T-helper 17 cell (primary cell): ENCODE measurements around the gene CMTM5. TPM values are rescaled to one million over a fixed set of nuclear protein-coding genes. Genes with fewer than 3 reads are reported as not detected.
A peak's percentile ranks its signal among the peaks of the same experiment; 100 is the strongest.

Experiments used
- ATAC-seq: fragments of 150-1000 bp; cut with Tn5 transposase; 2 replicates; pipeline ENCODE4 v1.10.0; 2021; ENCODE audit warnings: mild to moderate bottlenecking, moderate library complexity
- DNase-seq, 3 donors: peaks; one replicate each; pipeline versions ENCODE4 v3.0.0 to v3.0.0-alpha.2; 2020 to 2021
- H3K9me3 ChIP-seq: one replicate; pipeline ENCODE4 v1.7.0; 2013; ENCODE audit warnings: low read length, mild to moderate bottlenecking; ENCODE audit not compliant: control insufficient read depth, poor library complexity, severe bottlenecking
- H3K27ac Mint-ChIP-seq: one replicate; pipeline ENCODE4 v1.8.0; 2022; ENCODE audit warnings: mild to moderate bottlenecking, moderate library complexity, mixed read lengths
- H3K27me3 Mint-ChIP-seq: one replicate; pipeline ENCODE4 v1.8.0; 2022; ENCODE audit warnings: mixed read lengths
- H3K36me3 Mint-ChIP-seq: one replicate; pipeline ENCODE4 v1.8.0; 2022; ENCODE audit warnings: low read depth, mixed read lengths
- H3K4me1 Mint-ChIP-seq: one replicate; pipeline ENCODE4 v1.8.0; 2022; ENCODE audit warnings: mild to moderate bottlenecking, mixed read lengths
- H3K4me3 Mint-ChIP-seq: one replicate; pipeline ENCODE4 v1.8.0; 2022; ENCODE audit warnings: mild to moderate bottlenecking, moderate library complexity, mixed read lengths
- total RNA-seq, 4 donors: library from RNA in 2 of 4; stranded (reverse) in 2 of 4; gene quantifications; one replicate each; pipeline ENCODE4 v1.2.3 and lab custom pipeline; 2022 to 2026

CMTM5 gene
- total RNA-seq, 2 donors from 2014 or later, result 2.5 to 29.1 TPM

GRCh38 chr14:23361320-23361719 lies 15.5 kb upstream of the CMTM5 start:
- no peak overlapping the region for H3K27ac Mint-ChIP-seq
- H3K36me3 Mint-ChIP-seq, result peaks cover 3% of the 10 kb centered on the region
- DNase-seq, result no peak
- no peak overlapping the region for H3K4me3 Mint-ChIP-seq
- peaks cover 9% of the 10 kb centered on the region for H3K4me1 Mint-ChIP-seq
- ATAC-seq, result no peak
- peaks cover 43% of the 10 kb centered on the region for H3K27me3 Mint-ChIP-seq
- H3K9me3 ChIP-seq, result no peaks in the 10 kb centered on the region

GRCh38 chr14:23361763-23362162 lies 15.1 kb upstream of the CMTM5 start:
- no peak overlapping the region for H3K27ac Mint-ChIP-seq
- H3K4me3 Mint-ChIP-seq, result no peak overlapping the region
- ATAC-seq (no peak), DNase-seq (no peak)
- peaks cover 45% of the 10 kb centered on the region for H3K27me3 Mint-ChIP-seq
- no peaks in the 10 kb centered on the region for H3K9me3 ChIP-seq
- peaks cover 3% of the 10 kb centered on the region for H3K36me3 Mint-ChIP-seq
- peaks cover 9% of the 10 kb centered on the region for H3K4me1 Mint-ChIP-seq

- Mint-ChIP-seq H3K4me3 (no peak overlapping the region), H3K36me3 (peaks cover 3% of the 10 kb centered on the region), H3K4me1 (peaks cover 11% of the 10 kb centered on the region), H3K27me3 (peaks cover 49% of the 10 kb centered on the region), H3K27ac (no peak overlapping the region)
- ATAC-seq (no peak), DNase-seq (no peak)
- no peaks in the 10 kb centered on the region for H3K9me3 ChIP-seq
Measured at GRCh38 chr14:23362200-23362599, 14.6 kb upstream of the CMTM5 start.

- peaks cover 5% of the 10 kb centered on the region for H3K36me3 Mint-ChIP-seq
- no peaks in the 10 kb centered on the region for H3K9me3 ChIP-seq
- H3K27ac Mint-ChIP-seq, result no peak overlapping the region
- H3K4me3 Mint-ChIP-seq, result peak overlapping the region; percentile 76
- peaks cover 64% of the 10 kb centered on the region for H3K27me3 Mint-ChIP-seq
- ATAC-seq (no peak), DNase-seq (no peak)
- peaks cover 13% of the 10 kb centered on the region for H3K4me1 Mint-ChIP-seq
Measured at GRCh38 chr14:23364164-23365035, 12.4 kb upstream of the CMTM5 start.

DNA sequence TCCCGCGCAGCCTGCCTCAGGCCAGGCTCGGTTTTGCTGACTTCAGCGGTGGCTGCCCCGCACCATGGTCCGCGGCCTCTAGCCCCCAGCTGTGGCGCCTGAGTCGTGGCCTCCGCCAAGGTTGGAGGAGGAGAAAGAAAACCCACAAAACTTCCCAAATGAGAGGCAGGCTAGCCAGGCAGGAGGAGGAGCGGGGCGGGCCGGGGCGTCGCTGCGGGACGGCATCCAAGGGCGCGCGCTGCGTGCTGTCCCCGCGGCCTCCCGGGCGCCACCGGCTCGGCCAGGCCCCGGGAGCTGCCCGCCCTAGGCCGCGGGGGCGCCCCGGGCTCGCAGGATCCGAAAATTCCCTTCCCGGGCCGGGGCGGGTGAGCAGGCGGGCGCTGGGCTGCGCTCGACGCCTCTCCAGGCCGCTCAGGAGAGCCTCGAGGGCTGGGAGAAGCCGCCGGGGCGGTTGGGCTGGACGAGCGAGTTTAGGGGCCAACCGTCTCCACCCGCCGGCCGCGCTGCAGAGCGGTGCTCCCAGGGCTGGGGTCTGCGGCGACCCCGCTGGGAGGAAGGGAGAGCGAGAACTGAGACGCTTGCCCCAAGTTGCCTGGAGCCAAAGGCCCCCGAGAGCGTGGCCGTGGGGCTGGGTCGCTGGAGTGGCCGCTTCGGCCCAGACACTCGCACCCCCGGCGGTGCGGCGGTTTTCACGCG lies 11.7 kb upstream of the CMTM5 start, which contains the start of gene EFS:
TSS of gene EFS (minus strand) at position 137 of the 696 bp plus-strand sequence. CDS start 147 bp downstream, outside the sequence.
- Mint-ChIP-seq H3K36me3 (peaks cover 5% of the 10 kb centered on the region), H3K4me1 (peaks cover 13% of the 10 kb centered on the region), H3K27ac (no peak within 1 kb of the TSS), H3K4me3 (peak within 1 kb of the TSS; percentile 76), H3K27me3 (peaks cover 64% of the 10 kb centered on the region)
- ATAC-seq, result no peak
- no peak for DNase-seq
- no peaks in the 10 kb centered on the region for H3K9me3 ChIP-seq

DNA sequence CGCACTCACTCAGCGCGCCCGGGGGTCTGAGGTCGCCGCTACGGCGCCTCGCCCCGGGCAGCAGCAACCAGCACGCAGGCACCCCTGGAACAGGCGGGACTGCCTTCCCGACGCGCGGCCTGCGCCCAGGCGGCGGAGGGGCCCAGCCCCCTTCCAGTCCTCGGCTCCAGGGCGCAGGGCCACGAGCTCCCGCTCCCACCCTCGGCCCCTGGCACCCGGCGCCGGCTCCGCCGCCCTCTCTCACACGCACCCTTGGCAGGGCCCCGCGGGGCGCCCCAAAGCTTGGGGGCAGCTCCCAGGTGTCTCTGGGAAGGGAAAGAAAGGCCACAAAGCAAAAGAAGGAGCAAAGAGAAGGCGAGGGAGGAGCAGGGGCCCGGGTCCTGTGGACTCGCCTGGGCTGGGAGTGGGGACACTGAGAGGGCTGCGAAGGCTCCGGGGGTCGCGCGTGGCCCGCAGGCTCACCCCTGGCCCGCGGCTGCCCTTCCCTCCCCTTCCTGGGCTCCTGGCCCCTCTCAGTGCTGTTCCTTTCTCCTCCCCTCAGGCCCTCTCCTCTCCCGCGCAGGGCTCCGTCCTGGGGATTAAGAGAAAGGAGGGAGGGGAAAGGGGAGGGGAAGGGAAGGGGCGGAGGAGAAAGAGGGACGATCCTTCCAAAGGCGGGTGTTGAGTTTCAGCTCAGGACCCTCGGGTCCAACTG lies 11.0 kb upstream of the CMTM5 start:
- Mint-ChIP-seq H3K36me3 (peaks cover 5% of the 10 kb centered on the region), H3K4me1 (peaks cover 12% of the 10 kb centered on the region), H3K27me3 (peaks cover 57% of the 10 kb centered on the region), H3K4me3 (no peak overlapping the region), H3K27ac (no peak overlapping the region)
- no peak for DNase-seq
- H3K9me3 ChIP-seq, result no peaks in the 10 kb centered on the region
- ATAC-seq, result no peak

GRCh38 chr14:23366426-23366921 lies 10.4 kb upstream of the CMTM5 start:
- H3K36me3 Mint-ChIP-seq, result peaks cover 4% of the 10 kb centered on the region
- ATAC-seq, result no peak
- no peak overlapping the region for H3K4me3 Mint-ChIP-seq
- no peak for DNase-seq
- H3K4me1 Mint-ChIP-seq, result peaks cover 11% of the 10 kb centered on the region
- peaks cover 57% of the 10 kb centered on the region for H3K27me3 Mint-ChIP-seq
- H3K9me3 ChIP-seq, result no peaks in the 10 kb centered on the region
- H3K27ac Mint-ChIP-seq, result no peak overlapping the region

DNA sequence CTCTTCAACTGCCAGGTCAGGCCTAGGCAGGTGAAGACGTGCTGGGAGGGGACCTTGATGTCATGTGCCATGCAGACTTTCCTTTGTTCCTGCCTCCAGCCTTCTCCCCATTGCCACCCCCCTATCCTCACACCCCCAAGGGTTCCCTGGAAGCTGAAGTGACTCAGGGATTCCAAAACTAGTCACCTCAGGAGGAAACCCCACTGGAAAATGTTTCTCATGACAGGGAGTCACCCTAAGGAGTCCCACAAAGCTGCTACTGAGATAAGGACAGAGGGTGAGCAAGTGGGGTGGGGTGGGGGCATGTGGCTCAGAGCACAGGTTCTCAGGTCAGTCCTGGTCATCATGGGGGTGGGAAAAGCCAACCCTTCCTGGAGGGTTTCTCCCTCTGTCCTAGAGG lies 6.6 kb upstream of the CMTM5 start:
- DNase-seq (no peak), ATAC-seq (no peak)
- Mint-ChIP-seq H3K36me3 (peaks cover 6% of the 10 kb centered on the region), H3K27ac (no peak overlapping the region), H3K27me3 (peaks cover 44% of the 10 kb centered on the region), H3K4me1 (peaks cover 7% of the 10 kb centered on the region), H3K4me3 (no peak overlapping the region)
- no peaks in the 10 kb centered on the region for H3K9me3 ChIP-seq

GRCh38 chr14:23371865-23372264 lies 5.0 kb upstream of the CMTM5 start:
- DNase-seq, result no peak
- peaks cover 6% of the 10 kb centered on the region for H3K4me1 Mint-ChIP-seq
- no peak overlapping the region for H3K4me3 Mint-ChIP-seq
- H3K27ac Mint-ChIP-seq, result no peak overlapping the region
- H3K9me3 ChIP-seq, result no peaks in the 10 kb centered on the region
- H3K27me3 Mint-ChIP-seq, result peaks cover 42% of the 10 kb centered on the region
- peaks cover 6% of the 10 kb centered on the region for H3K36me3 Mint-ChIP-seq
- no peak for ATAC-seq

- H3K9me3 ChIP-seq, result no peaks in the 10 kb centered on the region
- H3K4me1 Mint-ChIP-seq, result peaks cover 4% of the 10 kb centered on the region
- no peak for DNase-seq
- no peak for ATAC-seq
- peaks cover 42% of the 10 kb centered on the region for H3K27me3 Mint-ChIP-seq
- peaks cover 6% of the 10 kb centered on the region for H3K36me3 Mint-ChIP-seq
- no peak within 1 kb of the TSS for H3K27ac Mint-ChIP-seq
- no peak within 1 kb of the TSS for H3K4me3 Mint-ChIP-seq
Measured at GRCh38 chr14:23372509-23372908, 4.3 kb upstream of the CMTM5 start, which contains the start of gene IL25. IL25 (plus strand) TSS chr14:23372809.

DNA sequence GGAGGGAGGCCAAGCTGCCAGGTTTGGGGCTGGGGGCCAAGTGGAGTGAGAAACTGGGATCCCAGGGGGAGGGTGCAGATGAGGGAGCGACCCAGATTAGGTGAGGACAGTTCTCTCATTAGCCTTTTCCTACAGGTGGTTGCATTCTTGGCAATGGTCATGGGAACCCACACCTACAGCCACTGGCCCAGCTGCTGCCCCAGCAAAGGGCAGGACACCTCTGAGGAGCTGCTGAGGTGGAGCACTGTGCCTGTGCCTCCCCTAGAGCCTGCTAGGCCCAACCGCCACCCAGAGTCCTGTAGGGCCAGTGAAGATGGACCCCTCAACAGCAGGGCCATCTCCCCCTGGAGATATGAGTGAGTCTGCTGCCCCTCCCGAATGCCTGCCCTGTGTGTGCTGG lies 3.8 kb upstream of the CMTM5 start:
- DNase-seq, result no peak
- ATAC-seq, result no peak
- no peak overlapping the region for H3K27ac Mint-ChIP-seq
- peaks cover 4% of the 10 kb centered on the region for H3K4me1 Mint-ChIP-seq
- H3K36me3 Mint-ChIP-seq, result peaks cover 6% of the 10 kb centered on the region
- no peaks in the 10 kb centered on the region for H3K9me3 ChIP-seq
- H3K27me3 Mint-ChIP-seq, result peaks cover 39% of the 10 kb centered on the region
- H3K4me3 Mint-ChIP-seq, result no peak overlapping the region

GRCh38 chr14:23375527-23376251 lies 1.2 kb upstream of the CMTM5 start:
- H3K4me1 Mint-ChIP-seq, result no peaks in the 10 kb centered on the region
- DNase-seq (no peak), ATAC-seq (no peak)
- H3K4me3 Mint-ChIP-seq, result no peak overlapping the region
- H3K27me3 Mint-ChIP-seq, result peaks cover 34% of the 10 kb centered on the region
- H3K27ac Mint-ChIP-seq, result no peak overlapping the region
- no peaks in the 10 kb centered on the region for H3K9me3 ChIP-seq
- H3K36me3 Mint-ChIP-seq, result peaks cover 3% of the 10 kb centered on the region
